Stimulated activated CD4-positive, alpha-beta T cell treated with anti-CD3 and anti-CD28 coated beads, Interleukin-4, amount 100 ng/mL, for 24 hours (primary cell): ENCODE results near the gene SERPINB8.

ENCODE experiments used
- DNase-seq: peaks from one replicate; pipeline ENCODE4 v3.0.0-alpha.2; 2020

SERPINB8 gene

GRCh38 chr18:63965716-63966330 lies 4.1 kb upstream of the SERPINB8 start:
- DNase-seq: no peak

GRCh38 chr18:63970809-63971205 lies 926 bp downstream of the SERPINB8 start:
- no peak for DNase-seq

DNA sequence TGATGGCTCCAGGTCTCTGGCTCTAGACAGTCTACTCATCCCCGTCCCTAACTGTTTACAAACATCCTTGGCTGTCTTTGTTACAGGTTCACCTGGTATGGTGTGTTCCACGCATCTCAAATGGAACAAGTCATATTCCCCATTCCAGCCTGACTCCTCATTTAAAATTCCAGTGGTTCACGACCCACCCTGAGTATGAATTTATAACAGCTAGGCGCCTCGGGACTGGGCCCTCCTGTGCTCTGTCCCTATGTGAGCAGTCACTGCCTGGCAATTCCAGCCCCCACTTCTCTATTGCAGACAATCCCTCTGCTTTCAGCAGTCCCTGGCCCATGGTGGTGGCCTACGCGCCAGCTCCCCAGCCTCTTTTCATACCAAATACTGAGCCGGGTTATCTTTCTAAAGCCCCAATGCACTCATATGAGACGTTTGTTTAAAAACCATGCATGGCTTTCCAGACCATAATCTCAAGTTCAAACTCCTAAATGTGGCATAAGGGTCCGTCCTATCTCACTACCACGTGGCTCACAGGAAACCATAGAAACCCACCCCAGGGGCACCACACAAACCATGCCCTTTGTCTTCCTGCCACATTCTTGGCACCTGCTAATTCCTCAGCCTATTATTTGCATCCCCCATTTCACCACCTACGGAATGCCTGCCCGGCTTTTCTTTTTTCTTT lies 1.6 kb downstream of the SERPINB8 start:
- DNase-seq: no peak

DNA sequence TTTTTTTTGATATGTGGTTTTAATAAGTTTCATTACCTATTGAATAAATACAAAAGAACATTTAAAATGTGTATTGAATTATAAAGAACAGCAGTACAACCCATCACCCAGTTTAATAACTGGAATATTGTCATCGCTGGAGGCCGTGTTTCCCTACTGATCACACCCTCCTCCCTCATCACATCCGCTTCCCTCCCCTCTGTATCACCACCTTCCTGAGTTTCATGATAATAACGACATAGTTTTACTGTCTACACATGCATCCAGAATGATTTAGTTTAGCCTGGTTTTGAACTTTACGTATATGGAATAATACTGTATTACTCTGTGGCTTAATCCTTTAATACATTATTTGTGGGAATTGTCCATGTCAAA lies 2.1 kb downstream of the SERPINB8 start:
- DNase-seq: no peak

- DNase-seq: peak; percentile 30
Observed at GRCh38 chr18:63974991-63975390, 5.1 kb downstream of the SERPINB8 start.

- DNase-seq: no peak
Observed at GRCh38 chr18:63975628-63976027, 5.7 kb downstream of the SERPINB8 start.

- DNase-seq: no peak
Observed at GRCh38 chr18:63977040-63977439, 7.2 kb downstream of the SERPINB8 start.

DNA sequence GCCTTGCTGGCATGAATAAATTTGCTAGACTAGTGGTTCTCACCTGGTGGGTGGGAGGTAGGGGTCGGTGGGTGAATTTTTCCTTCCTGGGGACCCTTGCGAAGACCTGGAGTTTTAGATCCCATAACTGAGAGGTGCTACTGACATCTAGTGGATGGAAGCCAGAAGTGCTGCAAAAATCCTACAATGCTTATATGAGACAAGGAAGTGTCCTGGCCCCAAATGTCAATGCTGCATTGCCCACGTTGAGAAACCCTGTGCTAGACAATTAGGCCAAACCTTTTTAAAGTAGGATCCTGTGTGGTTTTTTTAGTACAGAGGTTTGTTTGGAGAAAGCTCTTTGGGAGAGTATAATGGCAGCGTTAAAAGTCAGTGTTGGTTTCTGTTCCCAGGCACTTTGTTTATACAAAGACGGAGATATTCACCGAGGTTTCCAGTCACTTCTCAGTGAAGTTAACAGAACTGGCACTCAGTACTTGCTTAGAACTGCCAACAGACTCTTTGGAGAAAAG lies 9.6 kb downstream of the SERPINB8 start:
- peak; percentile 44 for DNase-seq

GRCh38 chr18:63980027-63980426 lies 10.1 kb downstream of the SERPINB8 start:
- DNase-seq: no peak

DNA sequence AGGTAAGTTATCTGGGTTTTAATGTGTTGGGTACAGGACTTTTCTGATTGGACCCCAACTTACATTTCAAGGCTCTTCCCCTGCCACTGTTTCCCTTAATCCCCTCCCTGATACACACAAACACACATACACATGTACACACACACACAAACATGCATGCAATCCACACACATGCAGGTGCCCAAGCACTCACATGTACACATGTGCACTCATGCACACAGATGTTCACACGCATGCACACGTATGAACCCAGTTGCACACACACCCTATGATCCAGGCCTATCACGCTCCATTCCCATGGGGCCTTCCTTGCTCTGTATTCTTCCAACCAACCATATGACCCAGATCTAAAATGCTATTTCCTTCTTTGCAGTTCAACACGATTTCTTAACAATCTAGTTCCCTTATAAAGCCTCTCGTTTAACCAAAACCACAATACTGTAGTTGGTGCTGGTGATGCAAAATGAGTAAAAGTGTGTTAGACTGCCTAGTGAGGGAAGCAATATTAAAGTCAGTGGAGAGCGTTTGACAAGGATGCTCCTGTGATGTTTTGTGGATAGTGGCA lies 11.1 kb downstream of the SERPINB8 start:
- no peak for DNase-seq

GRCh38 chr18:63981719-63982118 lies 11.8 kb downstream of the SERPINB8 start:
- no peak for DNase-seq

- DNase-seq: no peak
Observed at GRCh38 chr18:63982361-63982760, 12.5 kb downstream of the SERPINB8 start.

GRCh38 chr18:63986885-63987284 lies 17.0 kb downstream of the SERPINB8 start:
- no peak for DNase-seq

DNA sequence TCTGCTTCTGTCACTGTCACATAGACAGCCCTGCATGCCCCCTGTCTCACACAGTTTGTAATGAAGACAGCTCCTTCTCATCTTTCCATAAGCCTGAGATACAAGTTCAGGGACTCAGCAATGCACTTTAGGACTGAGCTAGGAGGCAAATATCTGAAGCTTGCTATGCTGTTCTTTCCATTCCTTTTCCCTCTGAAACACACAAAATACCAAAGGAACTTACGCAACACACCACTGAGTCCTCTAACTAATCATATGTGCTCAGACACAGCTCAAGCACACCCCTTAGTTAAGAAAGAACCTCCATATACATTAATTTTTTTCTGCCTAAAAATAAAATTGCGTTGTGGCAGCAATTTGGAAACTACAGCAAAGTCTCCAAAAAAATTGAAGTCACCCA lies 17.9 kb downstream of the SERPINB8 start:
- no peak for DNase-seq

GRCh38 chr18:63992751-63993150 lies 22.9 kb downstream of the SERPINB8 start:
- DNase-seq: no peak

DNA sequence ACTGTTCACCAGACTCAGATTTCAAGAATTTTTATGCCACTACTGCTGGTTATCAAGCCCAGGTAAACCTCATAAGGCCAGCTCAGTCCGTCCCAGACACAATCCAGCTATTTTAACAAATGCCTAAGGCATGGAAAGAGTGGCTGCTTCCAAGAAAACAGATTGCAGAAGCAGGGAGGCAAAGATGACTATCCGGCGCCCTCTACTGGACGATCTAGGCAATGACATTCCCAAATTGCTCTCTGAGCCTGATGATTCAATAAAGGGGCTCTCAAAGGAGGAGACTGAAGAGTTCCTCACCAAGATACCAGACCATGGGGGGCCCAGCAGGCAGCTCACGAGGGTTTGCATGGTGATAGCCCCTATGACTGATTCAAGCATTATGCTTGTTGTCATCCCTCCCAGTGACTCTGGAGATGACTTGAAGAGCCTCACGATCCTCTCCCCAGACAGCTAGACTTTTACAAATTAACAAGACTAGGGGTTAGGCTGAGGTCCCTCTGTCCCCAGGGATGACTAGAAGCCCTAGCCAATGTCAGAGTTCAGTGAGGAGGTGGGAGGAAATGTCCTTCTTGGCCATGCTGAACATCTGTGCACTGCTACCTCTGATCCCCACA lies 25.0 kb downstream of the SERPINB8 start:
- peak; percentile 45 for DNase-seq

- DNase-seq: no peak
Observed at GRCh38 chr18:63997041-63997440, 27.2 kb downstream of the SERPINB8 start.

DNA sequence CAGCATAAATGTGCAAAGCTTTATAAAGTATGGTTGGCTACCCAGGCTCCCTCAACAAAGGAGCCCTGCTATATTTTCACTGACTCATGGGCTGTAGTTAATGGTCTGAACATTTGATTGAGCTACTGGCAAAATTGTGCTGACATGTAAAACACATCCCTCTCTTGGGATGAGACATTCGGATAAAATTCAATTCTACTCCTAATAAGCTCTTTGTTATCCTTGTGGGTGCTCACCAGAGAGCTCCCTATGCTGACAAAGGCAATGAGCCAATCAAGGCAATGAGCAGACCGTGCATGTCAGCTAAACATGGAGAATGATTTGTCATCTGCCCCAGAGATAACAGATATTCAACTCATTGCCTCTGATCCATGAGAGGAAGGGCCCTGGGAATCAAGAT lies 27.7 kb downstream of the SERPINB8 start:
- no peak for DNase-seq

DNA sequence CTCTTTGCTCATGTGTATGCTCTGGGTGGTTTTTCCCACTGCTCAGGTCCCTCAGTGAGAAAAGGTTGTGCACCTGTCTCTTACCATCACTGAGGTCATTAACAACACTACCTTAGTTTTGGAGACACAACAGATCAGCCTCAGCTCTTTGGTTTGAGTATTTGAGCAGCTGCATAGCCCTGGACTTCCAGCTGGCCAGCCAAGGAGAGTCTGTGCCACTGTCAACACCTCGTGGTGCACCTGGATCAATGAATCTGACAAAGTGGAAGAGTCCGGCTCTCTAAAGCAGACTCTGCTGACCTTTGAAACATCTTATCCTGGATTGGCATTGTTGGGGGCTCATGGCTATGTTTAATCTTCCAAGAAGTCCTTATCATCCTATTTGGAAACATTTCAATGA lies 30.0 kb downstream of the SERPINB8 start:
- no peak for DNase-seq

- DNase-seq: no peak
Observed at GRCh38 chr18:64002581-64002980, 32.7 kb downstream of the SERPINB8 start.

GRCh38 chr18:64009305-64009704 lies 39.4 kb downstream of the SERPINB8 start:
- no peak for DNase-seq

GRCh38 chr18:64011513-64011912 lies 41.6 kb downstream of the SERPINB8 start:
- no peak for DNase-seq

DNA sequence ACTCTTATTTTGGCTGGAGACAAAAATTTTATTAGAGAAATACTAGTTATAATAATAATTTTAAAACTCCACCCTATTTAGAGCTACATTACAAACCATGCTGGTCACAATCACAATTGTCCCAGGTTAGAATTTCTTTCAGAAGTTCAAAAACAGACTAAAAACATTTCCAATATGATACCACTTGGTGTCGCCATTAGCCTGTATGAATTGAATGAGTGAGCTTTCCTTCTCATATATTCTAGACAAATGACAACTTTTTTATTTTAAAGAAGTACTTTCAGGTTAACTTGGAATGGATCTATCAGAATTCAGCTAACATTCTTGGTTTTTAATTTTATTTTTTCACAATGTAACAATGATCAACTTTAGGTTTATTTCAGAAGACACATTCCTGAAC lies 48.0 kb downstream of the SERPINB8 start:
- no peak for DNase-seq
